ENCODE measurements around the gene USP10.

Gene USP10

GRCh38 chr16:84699712-84700445, at the start of gene USP10:
USP10 (plus strand) TSS chr16:84700000; CDS start chr16:84700091, 91 bp downstream.
- DNase-seq (ENCODE audit: low read depth) = no peak

- DNase-seq (ENCODE audit: low read depth) = peak; percentile 41
Measured at GRCh38 chr16:84650062-84650991, 49.5 kb upstream of the USP10 start.

- no peak for DNase-seq (ENCODE audit: low read depth)
Measured at GRCh38 chr16:84652566-84652965, 47.2 kb upstream of the USP10 start.

- no peak for DNase-seq (ENCODE audit: low read depth)
Measured at GRCh38 chr16:84654238-84654637, 45.6 kb upstream of the USP10 start.

GRCh38 chr16:84654998-84655397, 44.8 kb upstream of the USP10 start:
- DNase-seq (ENCODE audit: low read depth) = no peak

GRCh38 chr16:84656649-84657048, 43.2 kb upstream of the USP10 start:
- no peak for DNase-seq (ENCODE audit: low read depth)

- no peak for DNase-seq (ENCODE audit: low read depth)
Measured at GRCh38 chr16:84657229-84657837, 42.5 kb upstream of the USP10 start.

GRCh38 chr16:84658690-84659089, 41.1 kb upstream of the USP10 start:
- no peak for DNase-seq (ENCODE audit: low read depth)

- DNase-seq (ENCODE audit: low read depth) = no peak
Measured at GRCh38 chr16:84659656-84660300, 40.0 kb upstream of the USP10 start.

- no peak for DNase-seq (ENCODE audit: low read depth)
Measured at GRCh38 chr16:84660973-84661372, 38.8 kb upstream of the USP10 start.

GRCh38 chr16:84661418-84662060, 38.3 kb upstream of the USP10 start:
- DNase-seq (ENCODE audit: low read depth) = no peak

- DNase-seq (ENCODE audit: low read depth) = no peak
Measured at GRCh38 chr16:84662471-84662870, 37.3 kb upstream of the USP10 start.

- DNase-seq (ENCODE audit: low read depth) = no peak
Measured at GRCh38 chr16:84663433-84664101, 36.2 kb upstream of the USP10 start.

- no peak for DNase-seq (ENCODE audit: low read depth)
Measured at GRCh38 chr16:84665359-84665758, 34.4 kb upstream of the USP10 start.

- DNase-seq (ENCODE audit: low read depth) = no peak
Measured at GRCh38 chr16:84665843-84666242, 34.0 kb upstream of the USP10 start.

- DNase-seq (ENCODE audit: low read depth) = no peak
Measured at GRCh38 chr16:84667600-84668309, 32.0 kb upstream of the USP10 start.

GRCh38 chr16:84670063-84670462, 29.7 kb upstream of the USP10 start:
- DNase-seq (ENCODE audit: low read depth) = no peak

- no peak for DNase-seq (ENCODE audit: low read depth)
Measured at GRCh38 chr16:84672276-84673202, 27.3 kb upstream of the USP10 start.

GRCh38 chr16:84673203-84673535, 26.6 kb upstream of the USP10 start:
- no peak for DNase-seq (ENCODE audit: low read depth)
